ENCODE measurements around the gene ZBTB17.

GRCh38 chr1:15935056-15935950 is 40.6 kb downstream of the ZBTB17 start:
- TF ChIP-seq CTCF (IDR thresholded peaks at IDR 0.05) (no peak), IRF2 (CRISPR knock-in tag; IDR thresholded peaks at IDR 0.05; ENCODE audit: borderline replicate concordance, low read depth) (no peak), USF2 (CRISPR knock-in tag; IDR thresholded peaks at IDR 0.05) (no peak)
- TF ChIP-seq, protein P1, sequence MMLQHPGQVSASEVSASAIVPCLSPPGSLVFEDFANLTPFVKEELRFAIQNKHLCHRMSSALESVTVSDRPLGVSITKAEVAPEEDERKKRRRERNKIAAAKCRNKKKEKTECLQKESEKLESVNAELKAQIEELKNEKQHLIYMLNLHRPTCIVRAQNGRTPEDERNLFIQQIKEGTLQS (CRISPR knock-in tag; conservative IDR thresholded peaks at IDR 0.05), result no peak
- TF ChIP-seq, protein P2, sequence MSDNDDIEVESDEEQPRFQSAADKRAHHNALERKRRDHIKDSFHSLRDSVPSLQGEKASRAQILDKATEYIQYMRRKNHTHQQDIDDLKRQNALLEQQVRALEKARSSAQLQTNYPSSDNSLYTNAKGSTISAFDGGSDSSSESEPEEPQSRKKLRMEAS (CRISPR knock-in tag; IDR thresholded peaks at IDR 0.05), result no peak
- TF ChIP-seq, protein P3, sequence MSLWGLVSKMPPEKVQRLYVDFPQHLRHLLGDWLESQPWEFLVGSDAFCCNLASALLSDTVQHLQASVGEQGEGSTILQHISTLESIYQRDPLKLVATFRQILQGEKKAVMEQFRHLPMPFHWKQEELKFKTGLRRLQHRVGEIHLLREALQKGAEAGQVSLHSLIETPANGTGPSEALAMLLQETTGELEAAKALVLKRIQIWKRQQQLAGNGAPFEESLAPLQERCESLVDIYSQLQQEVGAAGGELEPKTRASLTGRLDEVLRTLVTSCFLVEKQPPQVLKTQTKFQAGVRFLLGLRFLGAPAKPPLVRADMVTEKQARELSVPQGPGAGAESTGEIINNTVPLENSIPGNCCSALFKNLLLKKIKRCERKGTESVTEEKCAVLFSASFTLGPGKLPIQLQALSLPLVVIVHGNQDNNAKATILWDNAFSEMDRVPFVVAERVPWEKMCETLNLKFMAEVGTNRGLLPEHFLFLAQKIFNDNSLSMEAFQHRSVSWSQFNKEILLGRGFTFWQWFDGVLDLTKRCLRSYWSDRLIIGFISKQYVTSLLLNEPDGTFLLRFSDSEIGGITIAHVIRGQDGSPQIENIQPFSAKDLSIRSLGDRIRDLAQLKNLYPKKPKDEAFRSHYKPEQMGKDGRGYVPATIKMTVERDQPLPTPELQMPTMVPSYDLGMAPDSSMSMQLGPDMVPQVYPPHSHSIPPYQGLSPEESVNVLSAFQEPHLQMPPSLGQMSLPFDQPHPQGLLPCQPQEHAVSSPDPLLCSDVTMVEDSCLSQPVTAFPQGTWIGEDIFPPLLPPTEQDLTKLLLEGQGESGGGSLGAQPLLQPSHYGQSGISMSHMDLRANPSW (CRISPR knock-in tag; conservative IDR thresholded peaks at IDR 0.05; ENCODE audit: low read depth), result no peak

Measured in WTC11 (cell line).